Mammary epithelial cell (primary cell): ENCODE results near the gene PMEL.

Experiments
- EZH2 ChIP-seq: IDR thresholded peaks from 2 replicates; pipeline ENCODE4 v1.6.1; 2012; ENCODE audit warnings: low read length, inconsistent platforms, borderline replicate concordance
- TF ChIP-seq, protein P1 (sequence below), 2 donors: IDR thresholded peaks in 1 of 2; conservative IDR thresholded peaks in 1 of 2; 2 replicates each; pipeline ENCODE4 v1.5.1; 2011 to 2012; ENCODE audit warnings: inconsistent platforms in 2 of 2, low read length in 2 of 2, mild to moderate bottlenecking in 2 of 2, control low read depth in 1 of 2, low read depth in 1 of 2; ENCODE audit not compliant: insufficient read depth in 1 of 2; ENCODE audit errors: extremely low read depth in 1 of 2

DNA sequence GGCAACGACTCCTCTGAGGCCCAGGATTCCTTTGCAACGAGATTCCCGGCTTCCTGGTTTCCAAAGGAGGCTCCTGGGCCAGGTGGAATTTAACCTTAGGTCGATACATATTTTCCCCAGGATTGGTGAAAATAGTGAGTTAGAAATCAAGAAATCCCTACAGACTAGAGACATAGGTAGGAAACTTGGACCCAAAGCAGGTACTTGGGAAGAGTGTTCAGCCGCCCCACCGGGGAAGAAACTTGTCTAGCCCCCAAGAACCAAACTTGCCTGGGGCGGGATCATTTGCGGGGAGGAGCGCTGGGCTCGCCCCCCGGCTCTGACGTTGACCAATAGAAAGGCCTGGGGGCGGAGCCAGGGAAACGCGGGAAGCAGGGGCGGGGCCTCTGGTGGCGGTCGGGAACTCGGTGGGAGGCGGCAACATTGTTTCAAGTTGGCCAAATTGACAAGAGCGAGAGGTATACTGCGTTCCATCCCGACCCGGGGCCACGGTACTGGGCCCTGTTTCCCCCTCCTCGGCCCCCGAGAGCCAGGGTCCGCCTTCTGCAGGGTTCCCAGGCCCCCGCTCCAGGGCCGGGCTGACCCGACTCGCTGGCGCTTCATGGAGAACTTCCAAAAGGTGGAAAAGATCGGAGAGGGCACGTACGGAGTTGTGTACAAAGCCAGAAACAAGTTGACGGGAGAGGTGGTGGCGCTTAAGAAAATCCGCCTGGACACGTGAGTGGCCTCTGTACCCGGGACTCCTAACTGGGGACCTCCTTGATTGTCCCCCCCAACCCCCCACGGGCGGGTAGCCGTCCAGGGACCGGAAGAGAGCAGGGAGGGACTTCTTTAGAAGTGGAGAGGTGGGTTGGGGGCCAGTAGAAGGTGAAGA lies 803 bp upstream of the PMEL start, which contains the start of gene CDK2:
- TF ChIP-seq, protein P1, sequence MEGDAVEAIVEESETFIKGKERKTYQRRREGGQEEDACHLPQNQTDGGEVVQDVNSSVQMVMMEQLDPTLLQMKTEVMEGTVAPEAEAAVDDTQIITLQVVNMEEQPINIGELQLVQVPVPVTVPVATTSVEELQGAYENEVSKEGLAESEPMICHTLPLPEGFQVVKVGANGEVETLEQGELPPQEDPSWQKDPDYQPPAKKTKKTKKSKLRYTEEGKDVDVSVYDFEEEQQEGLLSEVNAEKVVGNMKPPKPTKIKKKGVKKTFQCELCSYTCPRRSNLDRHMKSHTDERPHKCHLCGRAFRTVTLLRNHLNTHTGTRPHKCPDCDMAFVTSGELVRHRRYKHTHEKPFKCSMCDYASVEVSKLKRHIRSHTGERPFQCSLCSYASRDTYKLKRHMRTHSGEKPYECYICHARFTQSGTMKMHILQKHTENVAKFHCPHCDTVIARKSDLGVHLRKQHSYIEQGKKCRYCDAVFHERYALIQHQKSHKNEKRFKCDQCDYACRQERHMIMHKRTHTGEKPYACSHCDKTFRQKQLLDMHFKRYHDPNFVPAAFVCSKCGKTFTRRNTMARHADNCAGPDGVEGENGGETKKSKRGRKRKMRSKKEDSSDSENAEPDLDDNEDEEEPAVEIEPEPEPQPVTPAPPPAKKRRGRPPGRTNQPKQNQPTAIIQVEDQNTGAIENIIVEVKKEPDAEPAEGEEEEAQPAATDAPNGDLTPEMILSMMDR (conservative IDR thresholded peaks at IDR 0.05 in 1 of 2, IDR thresholded peaks at IDR 0.05 in 1 of 2; ENCODE audit: extremely low read depth in 1 of 2, insufficient read depth in 1 of 2, low read depth in 1 of 2, low read length in 2 of 2): no peak
- TF ChIP-seq EZH2: no peak
